NT2/D1 (cell line): ENCODE results near the gene KCNK17.

ENCODE experiments used
- SUZ12 ChIP-seq: IDR thresholded peaks from 2 replicates; pipeline ENCODE4 v1.6.1; 2011; ENCODE audit not compliant: insufficient read length, insufficient read depth; ENCODE audit errors: extremely low read depth
- ZNF274 ChIP-seq: IDR thresholded peaks from 2 replicates; pipeline ENCODE4 v1.6.1; 2011; ENCODE audit warnings: mild to moderate bottlenecking, low read depth, low read length

DNA sequence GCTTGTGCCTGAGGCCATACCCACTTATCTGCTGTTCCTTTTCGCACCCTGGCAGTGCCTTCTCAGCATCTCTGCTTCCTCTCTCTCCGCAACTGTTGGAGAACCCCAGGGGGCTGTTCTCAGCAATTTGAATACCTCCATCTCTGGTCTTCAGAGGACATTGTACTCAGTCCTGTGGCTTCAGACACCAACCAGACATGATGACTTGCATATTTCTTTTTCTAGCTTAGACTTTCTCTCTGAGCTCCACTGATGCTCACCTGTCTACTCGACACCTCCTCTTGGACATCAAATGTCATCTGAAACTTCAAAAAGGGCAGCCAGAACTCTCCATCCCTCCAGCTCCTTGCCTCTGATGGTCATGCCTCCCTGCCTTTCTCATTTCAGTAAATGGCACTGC is 27.1 kb upstream of the KCNK17 start:
- no peak for TF ChIP-seq ZNF274
- TF ChIP-seq SUZ12 = no peak
